HG03196 (cell line): ENCODE data around the gene DLGAP4.

Experiments used
- ATAC-seq: cut with Tn5 transposase; IDR thresholded peaks from one replicate; pipeline ENCODE4 v1.9.1; 2021; ENCODE audit not compliant: unreplicated experiment

The DLGAP4 gene, protein sequence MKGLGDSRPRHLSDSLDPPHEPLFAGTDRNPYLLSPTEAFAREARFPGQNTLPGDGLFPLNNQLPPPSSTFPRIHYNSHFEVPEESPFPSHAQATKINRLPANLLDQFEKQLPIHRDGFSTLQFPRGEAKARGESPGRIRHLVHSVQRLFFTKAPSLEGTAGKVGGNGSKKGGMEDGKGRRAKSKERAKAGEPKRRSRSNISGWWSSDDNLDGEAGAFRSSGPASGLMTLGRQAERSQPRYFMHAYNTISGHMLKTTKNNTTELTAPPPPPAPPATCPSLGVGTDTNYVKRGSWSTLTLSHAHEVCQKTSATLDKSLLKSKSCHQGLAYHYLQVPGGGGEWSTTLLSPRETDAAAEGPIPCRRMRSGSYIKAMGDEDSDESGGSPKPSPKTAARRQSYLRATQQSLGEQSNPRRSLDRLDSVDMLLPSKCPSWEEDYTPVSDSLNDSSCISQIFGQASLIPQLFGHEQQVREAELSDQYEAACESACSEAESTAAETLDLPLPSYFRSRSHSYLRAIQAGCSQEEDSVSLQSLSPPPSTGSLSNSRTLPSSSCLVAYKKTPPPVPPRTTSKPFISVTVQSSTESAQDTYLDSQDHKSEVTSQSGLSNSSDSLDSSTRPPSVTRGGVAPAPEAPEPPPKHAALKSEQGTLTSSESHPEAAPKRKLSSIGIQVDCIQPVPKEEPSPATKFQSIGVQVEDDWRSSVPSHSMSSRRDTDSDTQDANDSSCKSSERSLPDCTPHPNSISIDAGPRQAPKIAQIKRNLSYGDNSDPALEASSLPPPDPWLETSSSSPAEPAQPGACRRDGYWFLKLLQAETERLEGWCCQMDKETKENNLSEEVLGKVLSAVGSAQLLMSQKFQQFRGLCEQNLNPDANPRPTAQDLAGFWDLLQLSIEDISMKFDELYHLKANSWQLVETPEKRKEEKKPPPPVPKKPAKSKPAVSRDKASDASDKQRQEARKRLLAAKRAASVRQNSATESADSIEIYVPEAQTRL

GRCh38 chr20:36305602-36306551 lies at the start of gene DLGAP4:
Gene DLGAP4, plus strand, starts transcription at chr20:36306339. Its CDS starts 125,379 bp downstream, at chr20:36431718.
- no peak for ATAC-seq

- no peak for ATAC-seq
Measured at GRCh38 chr20:36259177-36260061, 46.7 kb upstream of the DLGAP4 start.

DNA sequence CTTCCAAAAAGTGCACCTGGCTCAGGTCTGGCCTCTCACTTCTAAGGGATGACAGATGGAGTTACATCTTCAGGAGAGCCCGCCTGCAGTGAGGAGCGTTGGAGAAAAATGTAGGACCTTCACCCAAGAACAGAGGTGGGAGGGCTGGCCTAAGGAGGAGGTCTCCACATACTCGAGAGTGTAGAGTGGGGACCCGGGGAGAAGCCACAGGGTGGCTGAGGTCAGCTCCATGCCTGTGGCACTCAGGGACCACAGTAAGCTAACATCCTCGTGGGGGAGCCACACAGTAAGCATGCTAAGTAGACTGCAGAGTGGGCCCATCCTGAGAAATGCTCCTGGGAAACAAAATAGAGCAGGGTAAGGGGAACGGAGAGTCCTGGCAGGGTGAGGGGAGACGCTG lies 45.8 kb upstream of the DLGAP4 start:
- ATAC-seq: no peak

GRCh38 chr20:36261389-36262105 lies 44.6 kb upstream of the DLGAP4 start:
- no peak for ATAC-seq

GRCh38 chr20:36262440-36262839 lies 43.7 kb upstream of the DLGAP4 start:
- ATAC-seq: no peak

DNA sequence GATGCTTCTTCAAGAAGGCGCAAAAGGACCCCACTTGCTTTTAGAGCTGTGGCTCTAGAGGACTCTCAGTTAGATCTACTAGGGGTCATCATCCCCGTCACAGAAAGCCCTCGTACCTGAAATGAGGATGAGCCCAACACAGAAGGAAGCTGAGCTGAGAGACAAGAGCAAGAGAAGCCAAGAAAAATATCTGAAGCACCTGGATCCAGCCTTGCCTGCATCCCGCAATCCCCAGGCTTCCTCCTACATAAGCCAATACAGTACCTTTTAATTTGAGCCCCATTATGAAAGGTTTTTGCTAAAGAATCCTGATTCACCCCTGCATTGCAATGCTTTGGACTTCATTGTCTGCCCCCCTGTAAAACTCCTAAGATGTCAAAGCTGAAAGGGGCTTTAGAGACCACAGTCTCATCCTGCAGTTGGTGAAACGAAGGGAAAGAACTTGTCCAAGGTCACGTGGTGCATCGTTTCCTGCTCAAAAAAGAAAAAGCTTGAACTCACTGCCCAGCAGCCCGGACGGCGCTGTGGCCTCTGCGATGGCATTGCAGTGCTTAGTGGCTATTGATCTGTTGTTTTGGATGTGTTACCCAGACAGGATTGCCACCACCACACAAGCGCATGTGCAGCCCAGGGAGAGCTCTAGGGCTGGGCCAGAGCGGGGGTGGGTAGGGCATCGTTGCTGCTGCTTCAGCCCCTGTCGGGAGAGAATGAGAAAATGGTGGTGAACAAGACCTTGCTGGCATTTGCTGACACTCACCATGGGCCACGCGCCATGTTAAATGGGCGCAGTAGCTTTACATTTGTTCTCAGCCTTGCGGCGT lies 41.5 kb upstream of the DLGAP4 start:
- ATAC-seq: no peak

- ATAC-seq: no peak
Measured at GRCh38 chr20:36266189-36266588, 40.0 kb upstream of the DLGAP4 start.

- no peak for ATAC-seq
Measured at GRCh38 chr20:36267605-36268381, 38.3 kb upstream of the DLGAP4 start.

GRCh38 chr20:36268440-36269342 lies 37.4 kb upstream of the DLGAP4 start:
- no peak for ATAC-seq

GRCh38 chr20:36269507-36269906 lies 36.6 kb upstream of the DLGAP4 start:
- ATAC-seq: no peak

GRCh38 chr20:36270744-36271638 lies 35.1 kb upstream of the DLGAP4 start:
- no peak for ATAC-seq

DNA sequence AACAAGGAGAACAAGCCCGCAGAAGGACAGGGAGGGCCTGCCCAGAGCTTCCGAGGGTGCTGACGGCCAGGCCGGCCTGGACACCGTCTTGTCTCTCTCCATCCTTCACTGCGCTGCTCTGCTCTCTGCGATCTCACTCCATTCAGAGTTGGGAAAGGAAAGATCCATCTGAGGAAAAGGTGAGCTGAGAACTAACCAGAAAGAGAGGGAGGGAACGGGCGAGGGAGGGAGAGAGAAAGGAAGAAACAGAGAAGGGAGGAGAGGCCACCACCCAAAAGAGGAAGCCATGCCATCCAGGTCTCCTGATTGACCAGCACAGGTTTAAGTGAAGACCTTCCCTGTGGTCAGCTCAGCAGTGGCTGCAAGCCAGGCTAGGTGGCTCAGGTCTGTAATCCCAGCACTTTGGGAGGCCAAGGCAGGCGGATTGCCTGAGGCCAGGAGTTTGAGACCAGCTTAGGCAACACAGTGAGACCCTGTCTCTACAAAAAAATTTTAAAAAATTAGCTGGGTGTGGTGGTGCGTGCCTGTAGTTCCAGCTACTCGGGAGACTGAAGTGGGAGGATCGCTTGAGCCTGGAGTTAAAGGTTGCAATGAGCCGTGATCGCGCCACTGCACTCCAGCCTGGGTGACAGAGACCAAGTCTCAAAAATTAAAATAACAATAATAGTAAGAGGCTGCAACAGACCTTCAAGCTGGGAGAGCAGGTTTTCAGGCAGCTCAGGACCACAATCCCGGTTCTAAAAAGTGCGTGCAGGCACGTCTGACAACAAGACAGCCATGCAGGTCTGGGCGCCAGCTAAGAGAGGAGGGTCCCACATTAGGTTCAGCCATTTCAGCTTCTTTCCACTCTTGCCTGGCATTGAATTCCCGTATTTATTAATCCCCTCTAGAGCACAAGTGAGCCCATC lies 34.2 kb upstream of the DLGAP4 start:
- ATAC-seq: no peak

DNA sequence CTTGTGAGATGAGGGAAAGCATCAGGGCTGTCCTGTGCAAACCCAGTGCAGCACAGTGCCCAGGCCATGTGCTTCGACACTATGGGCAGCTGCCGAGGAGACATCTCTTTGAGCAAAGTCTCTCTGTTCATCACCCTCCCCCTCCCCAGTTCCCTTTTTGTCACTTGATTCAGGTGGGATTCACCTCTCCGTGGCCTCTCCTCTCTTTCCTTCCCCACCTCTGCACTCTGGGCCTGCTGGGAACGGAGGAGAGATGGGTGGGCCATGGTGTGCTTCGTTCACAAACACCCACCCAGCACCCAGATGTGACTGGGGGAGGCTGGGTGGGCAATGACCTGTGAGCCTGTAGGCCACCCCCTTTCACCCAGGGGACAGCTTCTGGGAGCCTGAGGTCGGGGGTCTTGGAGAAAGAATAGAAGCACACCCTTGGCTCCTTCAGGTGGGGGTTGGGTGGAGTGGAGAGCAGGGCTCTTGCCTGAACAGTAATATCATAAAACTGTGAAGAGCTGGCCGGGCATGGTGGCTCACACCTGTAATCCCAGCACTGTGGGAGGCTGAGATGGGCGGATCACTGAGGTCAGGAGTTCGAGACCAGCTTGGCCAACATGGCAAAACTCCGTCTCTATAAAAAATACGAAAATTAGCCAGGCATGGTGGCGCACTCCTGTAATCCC lies 33.5 kb upstream of the DLGAP4 start:
- ATAC-seq: no peak
